ENCODE results near the gene CTBP2. TPM values are rescaled to one million over a fixed set of nuclear protein-coding genes. Genes with fewer than 3 reads are reported as not detected.

Gene CTBP2
- total RNA-seq, 2 donors from 2014 or later, result 75.3 to 109 TPM

GRCh38 chr10:125080984-125081383, 79.4 kb downstream of the CTBP2 start:
- no peaks in the 10 kb centered on the region for H3K27me3 Mint-ChIP-seq (ENCODE audit: insufficient read depth)
- no peak for TF ChIP-seq CTCF (conservative IDR thresholded peaks at IDR 0.05)
- Histone ChIP-seq H3K4me1 (ENCODE audit: control insufficient read depth, insufficient read depth, low read length) (no peaks in the 10 kb centered on the region), H3K4me3 (ENCODE audit: low read length) (no peak overlapping the region), H3K27me3 (ENCODE audit: control insufficient read depth, insufficient read depth, low read length, poor library complexity, severe bottlenecking) (no peaks in the 10 kb centered on the region), H3K9me3 (ENCODE audit: control insufficient read depth, low read length) (no peaks in the 10 kb centered on the region), H3K9ac (ENCODE audit: extremely low read depth, low read length, poor library complexity, severe bottlenecking) (no peak overlapping the region), H3K27ac (ENCODE audit: low read depth, low read length) (peak overlapping the region; percentile 2), H3K36me3 (ENCODE audit: control insufficient read depth, insufficient read depth, low read length) (peaks cover 8% of the 10 kb centered on the region)
- H3K27ac Mint-ChIP-seq, result peak overlapping the region; percentile 79
- peaks cover 8% of the 10 kb centered on the region for H3K4me1 Mint-ChIP-seq
- H3K4me3 Mint-ChIP-seq, result no peak overlapping the region
- H3K36me3 Mint-ChIP-seq (ENCODE audit: low read depth), result peaks cover 62% of the 10 kb centered on the region
- WGBS, 2 experiments (ENCODE audit: insufficient coverage in 1 of 2, insufficient read length in 1 of 2), result 93 to 100% methylated on average over 3 to 7 of the region's 7 CpGs
- no peaks in the 10 kb centered on the region for H3K9me3 Mint-ChIP-seq
- DNase-seq, result no peak

GRCh38 chr10:125080296-125080695, 80.1 kb downstream of the CTBP2 start:
- H3K36me3 Mint-ChIP-seq (ENCODE audit: low read depth), result peaks cover 62% of the 10 kb centered on the region

GRCh38 chr10:125079091-125079600, 81.2 kb downstream of the CTBP2 start:
- Histone ChIP-seq H3K9me3 (ENCODE audit: control insufficient read depth, low read length) (no peaks in the 10 kb centered on the region), H3K27ac (ENCODE audit: low read depth, low read length) (no peak overlapping the region), H3K27me3 (ENCODE audit: control insufficient read depth, insufficient read depth, low read length, poor library complexity, severe bottlenecking) (no peaks in the 10 kb centered on the region), H3K36me3 (ENCODE audit: control insufficient read depth, insufficient read depth, low read length) (peaks cover 8% of the 10 kb centered on the region), H3K4me3 (ENCODE audit: low read length) (no peak overlapping the region), H3K4me1 (ENCODE audit: control insufficient read depth, insufficient read depth, low read length) (no peaks in the 10 kb centered on the region), H3K9ac (ENCODE audit: extremely low read depth, low read length, poor library complexity, severe bottlenecking) (no peak overlapping the region)
- no peak for TF ChIP-seq CTCF (conservative IDR thresholded peaks at IDR 0.05)
- Mint-ChIP-seq H3K27me3 (ENCODE audit: insufficient read depth) (no peaks in the 10 kb centered on the region), H3K4me3 (no peak overlapping the region), H3K9me3 (no peaks in the 10 kb centered on the region), H3K27ac (no peak overlapping the region), H3K36me3 (ENCODE audit: low read depth) (peaks cover 64% of the 10 kb centered on the region), H3K4me1 (peaks cover 8% of the 10 kb centered on the region)
- WGBS, 2 experiments (ENCODE audit: insufficient coverage in 1 of 2, insufficient read length in 1 of 2), result 95 to 97% methylated on average over 10 to 14 of the region's 14 CpGs
- DNase-seq, result no peak

More at GRCh38 chr10:125080296-125080695, 80.1 kb downstream of the CTBP2 start:
- H3K4me3 ChIP-seq (ENCODE audit: low read length), result no peak overlapping the region
- WGBS, 2 experiments (ENCODE audit: insufficient coverage in 1 of 2, insufficient read length in 1 of 2), result 91 to 94% methylated on average over 4 to 7 of the region's 7 CpGs
- H3K27me3 ChIP-seq (ENCODE audit: control insufficient read depth, insufficient read depth, low read length, poor library complexity, severe bottlenecking), result no peaks in the 10 kb centered on the region
- Mint-ChIP-seq H3K27me3 (ENCODE audit: insufficient read depth) (no peaks in the 10 kb centered on the region), H3K27ac (peak overlapping the region; percentile 79), H3K4me3 (no peak overlapping the region), H3K9me3 (no peaks in the 10 kb centered on the region), H3K4me1 (peaks cover 8% of the 10 kb centered on the region)
- H3K9ac ChIP-seq (ENCODE audit: extremely low read depth, low read length, poor library complexity, severe bottlenecking), result no peak overlapping the region
- H3K4me1 ChIP-seq (ENCODE audit: control insufficient read depth, insufficient read depth, low read length), result no peaks in the 10 kb centered on the region
- H3K27ac ChIP-seq (ENCODE audit: low read depth, low read length), result peak overlapping the region; percentile 2
- peaks cover 8% of the 10 kb centered on the region for H3K36me3 ChIP-seq (ENCODE audit: control insufficient read depth, insufficient read depth, low read length)
- no peak for TF ChIP-seq CTCF (conservative IDR thresholded peaks at IDR 0.05)
- no peak for DNase-seq
- H3K9me3 ChIP-seq (ENCODE audit: control insufficient read depth, low read length), result no peaks in the 10 kb centered on the region

All from endodermal cell (in vitro differentiated cells).